Subcutaneous abdominal adipose tissue (tissue), 5 donors: ENCODE results near the gene CCDC74B.
"Not testable (repeated sequence)": the region's sequence is repeated elsewhere in the genome, so short reads cannot be mapped to it uniquely, and the experiment has no call there.

ENCODE experiments used
- H3K27ac ChIP-seq: one replicate; pipeline ENCODE4 v1.7.0; 2013; ENCODE audit warnings: low read depth, mild to moderate bottlenecking, inconsistent platforms, low read length, moderate library complexity
- H3K27me3 ChIP-seq, 5 donors: one replicate each; pipeline ENCODE4 v1.7.0; 2013; ENCODE audit warnings: low read length in 5 of 5, inconsistent platforms in 1 of 5; ENCODE audit not compliant: control insufficient read depth in 5 of 5, insufficient read depth in 4 of 5
- H3K36me3 ChIP-seq, 5 donors: one replicate each; pipeline ENCODE4 v1.7.0; 2013; ENCODE audit warnings: low read length in 5 of 5; ENCODE audit not compliant: control insufficient read depth in 5 of 5, insufficient read depth in 5 of 5
- H3K4me1 ChIP-seq, 5 donors: one replicate each; pipeline ENCODE4 v1.7.0; 2013; ENCODE audit warnings: low read length in 5 of 5, mild to moderate bottlenecking in 3 of 5, moderate library complexity in 1 of 5; ENCODE audit not compliant: control insufficient read depth in 5 of 5, insufficient read depth in 5 of 5
- H3K4me3 ChIP-seq, 5 donors: one replicate each; pipeline ENCODE4 v1.7.0; 2013; ENCODE audit warnings: low read length in 5 of 5, low read depth in 1 of 5
- H3K9ac ChIP-seq, 5 donors: one replicate each; pipeline ENCODE4 v1.7.0; 2013; ENCODE audit warnings: low read length in 5 of 5, mild to moderate bottlenecking in 4 of 5, moderate library complexity in 3 of 5
- H3K9me3 ChIP-seq, 5 donors: one replicate each; pipeline ENCODE4 v1.7.0; 2013; ENCODE audit warnings: low read length in 5 of 5; ENCODE audit not compliant: control insufficient read depth in 5 of 5
- donor health status: healthy.
- donor health status: healthy.
- donor health status: healthy.
- donor health status: healthy.
- donor health status: healthy.

CCDC74B gene

DNA sequence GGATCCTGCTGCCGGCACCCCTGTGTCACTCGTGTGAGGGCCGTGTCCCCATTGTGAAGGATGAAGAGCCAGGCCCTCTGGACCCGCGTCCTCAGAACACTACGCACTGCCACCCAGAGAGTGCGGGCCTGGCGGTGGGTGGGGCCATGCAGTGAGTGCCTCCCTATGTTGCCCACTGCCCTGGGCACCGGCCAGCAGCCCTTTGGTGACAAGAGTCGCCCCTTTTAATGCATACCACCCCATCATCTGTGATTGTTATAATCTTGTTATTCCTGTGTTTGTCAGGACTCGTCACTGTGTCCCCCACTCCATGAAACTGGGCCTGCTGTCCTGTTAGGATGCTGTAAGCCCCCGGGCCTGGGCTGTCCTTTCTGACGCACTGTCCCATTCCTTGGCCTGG lies 6.6 kb downstream of the CCDC74B start:
- not testable (repeated sequence) for H3K36me3 ChIP-seq, H3K9ac ChIP-seq, H3K4me3 ChIP-seq, H3K27ac ChIP-seq, H3K9me3 ChIP-seq, H3K27me3 ChIP-seq, H3K4me1 ChIP-seq

DNA sequence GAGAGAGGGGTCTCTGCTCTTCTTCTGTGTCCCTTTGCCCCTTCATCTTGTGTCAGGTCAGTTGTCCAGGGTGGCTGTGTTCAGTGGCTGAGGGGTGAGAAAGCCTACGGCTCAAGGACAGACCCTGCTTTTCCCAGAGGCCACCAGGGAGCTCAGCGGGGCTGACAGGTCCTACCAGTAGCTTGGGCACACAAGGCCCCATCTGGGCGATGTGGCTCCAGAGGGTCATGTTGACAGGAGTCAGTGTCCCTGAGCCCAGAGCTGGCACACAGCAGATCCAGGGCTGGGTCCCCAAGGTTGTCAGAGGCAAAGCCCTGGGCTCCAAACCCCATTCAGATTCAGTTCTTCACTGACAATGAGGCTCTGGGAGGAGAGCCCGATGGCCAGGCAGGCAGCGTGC lies 7.8 kb downstream of the CCDC74B start:
- not testable (repeated sequence) for H3K27me3 ChIP-seq

DNA sequence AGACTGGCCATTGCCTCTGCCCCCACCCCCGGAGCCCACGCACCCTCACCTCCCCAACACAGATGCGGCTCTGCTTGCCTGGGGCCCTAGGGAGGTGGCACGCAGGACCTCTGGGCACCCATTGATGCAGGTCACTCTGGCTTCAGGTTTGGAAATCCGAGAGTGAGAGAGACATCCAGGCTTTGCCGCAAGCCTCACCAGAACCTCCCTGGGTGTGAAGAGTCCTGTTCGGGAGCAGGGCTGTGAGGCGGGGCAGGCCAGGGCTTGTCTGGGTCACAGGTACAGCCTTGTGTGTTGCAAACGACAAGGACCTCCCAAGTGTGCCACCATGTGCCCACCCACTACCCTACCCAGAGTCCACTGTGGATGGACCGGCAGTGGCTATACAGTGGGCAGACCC lies 8.4 kb downstream of the CCDC74B start:
- H3K4me3 ChIP-seq, H3K27ac ChIP-seq, H3K27me3 ChIP-seq, H3K36me3 ChIP-seq, H3K9me3 ChIP-seq, H3K4me1 ChIP-seq, H3K9ac ChIP-seq: not testable (repeated sequence)

More for the DNA sequence above, 7.8 kb downstream of the CCDC74B start:
- not testable (repeated sequence) for H3K9ac ChIP-seq, H3K4me1 ChIP-seq, H3K4me3 ChIP-seq, H3K36me3 ChIP-seq, H3K9me3 ChIP-seq, H3K27ac ChIP-seq

DNA sequence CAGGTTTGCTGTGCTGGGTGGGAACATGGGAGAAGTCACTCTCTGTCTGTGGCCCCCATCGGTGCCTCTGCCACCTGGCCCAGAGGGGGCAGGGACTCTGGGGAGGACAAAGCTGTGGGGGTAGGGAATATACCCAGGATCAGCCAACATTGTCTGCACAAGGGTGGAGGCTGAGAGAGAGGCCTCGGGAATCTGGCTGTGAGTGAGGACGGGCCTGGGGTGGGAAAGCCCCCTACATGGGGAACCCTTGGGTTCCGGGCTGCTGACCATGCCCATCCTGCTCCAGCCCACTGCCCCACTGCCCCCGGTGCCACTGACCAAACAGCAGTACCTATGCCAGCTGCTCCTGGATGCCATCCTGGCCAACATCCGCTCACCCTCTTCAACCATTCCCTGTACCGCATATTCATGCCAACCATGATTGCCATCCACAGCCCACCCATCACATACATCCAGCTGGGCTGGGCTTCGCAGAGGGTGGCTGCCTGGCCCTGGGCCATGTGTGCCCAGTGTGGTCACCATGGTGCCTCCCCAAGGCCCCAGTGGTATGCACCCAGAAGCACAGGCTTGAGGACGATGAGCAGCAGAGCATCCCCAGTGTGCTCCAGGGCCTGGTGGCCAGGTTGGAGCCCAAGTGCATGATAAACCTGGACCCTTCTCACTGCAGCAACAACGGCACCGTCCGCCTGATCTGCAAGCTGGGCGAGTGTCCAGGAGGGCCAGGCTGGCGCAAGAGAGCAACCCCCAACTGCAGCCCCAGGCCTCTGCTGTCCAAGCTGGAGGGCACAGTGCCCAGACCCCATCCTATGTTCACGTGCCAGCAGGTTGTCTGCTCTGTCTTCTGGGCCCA lies 9.0 kb downstream of the CCDC74B start:
- no peak overlapping the region for H3K27ac ChIP-seq
- H3K4me1 ChIP-seq: no peaks in the 10 kb centered on the region
- H3K27me3 ChIP-seq: no peaks in the 10 kb centered on the region
- no peaks in the 10 kb centered on the region for H3K9me3 ChIP-seq
- H3K9ac ChIP-seq: no peak overlapping the region
- no peaks in the 10 kb centered on the region for H3K36me3 ChIP-seq
- no peak overlapping the region for H3K4me3 ChIP-seq

DNA sequence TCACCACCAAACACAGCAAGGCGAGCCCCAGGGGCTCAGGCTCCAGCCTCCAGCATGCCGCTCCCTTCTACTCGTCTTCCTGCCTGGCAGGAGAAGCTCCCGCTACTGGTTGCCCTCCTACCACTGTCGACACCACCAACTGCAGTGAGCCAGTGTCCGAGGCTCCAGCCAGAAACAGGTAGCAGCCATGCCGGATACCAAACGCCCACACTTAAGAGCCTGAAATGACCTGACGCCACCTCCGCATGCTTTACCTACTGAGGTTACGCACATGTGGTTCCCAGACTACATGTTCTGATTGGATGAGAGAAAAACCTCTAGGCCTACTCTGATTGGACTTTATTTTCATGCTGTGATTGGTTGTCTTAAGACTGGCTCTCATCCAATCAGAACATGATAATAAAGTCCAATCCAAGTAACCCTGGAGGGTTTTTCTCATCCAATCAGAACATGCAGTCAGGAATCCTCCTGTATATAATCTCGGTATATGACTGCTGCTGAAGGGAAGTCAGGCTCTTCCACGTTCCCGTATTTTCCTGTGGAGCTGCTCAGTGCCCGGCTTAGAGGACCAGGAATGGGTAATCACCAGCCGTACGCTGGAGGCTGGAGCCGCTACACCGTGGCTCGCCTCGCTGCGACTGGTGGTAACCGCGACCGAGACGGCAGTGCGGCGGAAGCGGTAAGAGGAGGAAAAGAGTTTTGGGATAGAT lies 15.6 kb downstream of the CCDC74B start, which contains the start of gene POTEF:
POTEF (minus strand) TSS at position 103 of the 710 bp plus-strand sequence. CDS start 8,707 bp downstream, outside the sequence.
- H3K4me3 ChIP-seq, H3K9me3 ChIP-seq, H3K36me3 ChIP-seq, H3K9ac ChIP-seq, H3K27ac ChIP-seq, H3K27me3 ChIP-seq, H3K4me1 ChIP-seq: not testable (repeated sequence)

DNA sequence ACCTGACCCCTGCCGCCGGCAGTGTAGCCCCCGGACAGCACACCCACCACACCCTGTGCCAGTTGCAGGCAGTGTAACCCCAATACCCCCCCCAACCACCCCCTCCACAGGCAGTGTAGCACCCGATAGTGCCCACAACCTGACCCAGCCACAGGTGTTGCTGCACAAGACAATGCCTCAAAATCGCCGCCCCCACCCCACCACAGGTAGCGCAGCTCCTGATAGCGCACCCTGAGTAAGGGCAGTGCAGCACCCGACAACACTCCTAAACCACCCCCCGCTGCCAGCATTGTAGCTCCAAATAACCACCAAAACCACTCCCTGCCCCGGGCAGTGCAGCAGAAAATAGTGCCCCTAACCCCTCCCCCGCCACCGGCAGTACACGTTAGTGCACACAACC lies 16.4 kb downstream of the CCDC74B start:
- not testable (repeated sequence) for H3K27ac ChIP-seq, H3K9ac ChIP-seq, H3K4me3 ChIP-seq, H3K4me1 ChIP-seq, H3K27me3 ChIP-seq, H3K36me3 ChIP-seq, H3K9me3 ChIP-seq

DNA sequence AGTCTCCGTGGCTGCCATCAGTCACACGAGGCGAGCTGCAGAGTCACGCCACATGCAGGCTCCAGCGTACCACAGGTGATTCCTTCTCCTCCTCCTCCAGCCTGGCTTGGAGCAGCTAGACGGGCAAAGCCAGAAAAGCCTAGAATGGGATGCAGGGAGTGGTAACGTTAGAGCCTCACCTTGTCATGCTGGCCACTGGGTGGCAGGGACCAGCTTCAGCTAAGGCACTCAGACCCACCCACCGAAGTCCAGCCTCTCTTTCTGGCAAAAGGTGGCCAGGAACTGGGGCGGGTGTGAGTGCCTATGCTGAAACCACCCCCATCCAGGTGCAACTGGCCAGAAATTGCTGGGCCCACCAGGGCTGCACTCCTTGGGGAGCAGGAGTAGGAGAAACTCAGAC lies 17.2 kb downstream of the CCDC74B start:
- not testable (repeated sequence) for H3K9ac ChIP-seq, H3K27me3 ChIP-seq, H3K4me3 ChIP-seq, H3K9me3 ChIP-seq, H3K27ac ChIP-seq, H3K4me1 ChIP-seq, H3K36me3 ChIP-seq

DNA sequence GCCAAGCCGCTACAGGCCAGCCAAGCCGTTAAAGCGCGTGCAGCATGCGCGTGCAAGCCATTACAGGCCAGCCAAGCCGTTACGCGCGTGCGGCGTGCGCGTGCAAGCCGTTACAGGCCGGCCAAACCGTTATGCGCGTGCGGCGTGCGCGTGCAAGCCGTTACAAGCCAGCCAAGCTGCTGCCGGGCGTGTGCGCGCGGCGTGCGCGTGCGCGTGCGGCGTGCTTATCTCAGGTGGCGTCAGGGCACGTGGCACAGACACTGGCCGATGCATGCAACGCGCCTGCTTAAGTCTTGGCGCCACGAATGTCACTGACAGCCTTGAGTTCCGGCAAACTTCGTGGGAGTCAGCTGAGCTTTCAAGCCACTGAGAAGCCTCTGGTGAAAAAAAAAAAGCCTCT lies 24.0 kb downstream of the CCDC74B start:
- H3K36me3 ChIP-seq, H3K27me3 ChIP-seq, H3K9me3 ChIP-seq, H3K9ac ChIP-seq, H3K4me1 ChIP-seq, H3K4me3 ChIP-seq, H3K27ac ChIP-seq: not testable (repeated sequence)

DNA sequence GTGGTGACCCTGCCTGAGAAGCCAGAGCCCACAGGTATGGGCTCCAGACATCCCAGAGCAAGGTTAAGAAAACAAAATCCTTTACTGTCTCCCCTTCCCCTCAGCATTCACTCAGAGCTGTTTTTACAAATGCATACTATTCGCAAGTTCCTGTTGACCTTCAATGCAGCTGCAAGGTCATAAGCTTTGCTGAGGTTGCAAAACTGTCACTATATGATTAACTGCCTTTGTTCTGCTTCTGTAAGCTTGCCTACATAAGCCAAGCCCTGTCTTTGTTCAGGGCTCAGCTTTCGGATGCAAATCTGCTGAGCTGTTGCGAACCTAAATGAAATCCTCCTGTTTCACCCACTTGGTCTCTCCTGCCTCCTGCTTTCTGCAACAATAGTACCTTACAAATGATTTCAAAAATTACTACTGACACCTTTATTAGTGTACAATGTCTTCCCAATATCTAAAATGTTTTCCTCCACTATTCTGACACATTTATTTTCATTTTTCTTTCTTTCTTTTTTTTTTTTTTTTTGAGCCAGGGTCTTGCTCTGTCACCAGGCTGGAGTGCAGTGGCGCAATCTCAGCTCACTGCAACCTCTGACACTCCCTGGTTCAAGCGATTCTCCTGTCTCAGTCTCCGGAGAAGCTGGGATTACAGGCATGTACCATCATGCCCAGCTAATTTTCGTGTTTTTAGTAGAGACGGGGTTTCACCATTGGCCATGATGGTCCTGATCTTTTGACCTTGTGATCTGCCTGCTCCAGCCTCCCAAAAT lies 42.1 kb downstream of the CCDC74B start:
- H3K4me1 ChIP-seq, H3K9ac ChIP-seq, H3K36me3 ChIP-seq, H3K27ac ChIP-seq, H3K27me3 ChIP-seq, H3K9me3 ChIP-seq, H3K4me3 ChIP-seq: not testable (repeated sequence)
